SK-N-MC (cell line): Measurements from ENCODE around the gene NEDD8.

Experiments used
- EZH2 ChIP-seq: fragments of 200-600 bp; sonication (generic); IDR thresholded peaks from one replicate; pipeline ENCODE4 v1.6.1; 2017; ENCODE audit warnings: antibody characterized with exemption
- FOXP2 ChIP-seq: optimal IDR thresholded peaks from 2 replicates; pipeline ENCODE3; 2011; ENCODE audit warnings: mild to moderate bottlenecking, moderate library complexity; ENCODE audit not compliant: insufficient read depth; ENCODE audit errors: extremely low read length, control extremely low read depth
- POLR2AphosphoS5 ChIP-seq: IDR thresholded peaks from 2 replicates; pipeline ENCODE4 v1.6.1; 2012; ENCODE audit warnings: mild to moderate bottlenecking, low read depth, low read length, borderline replicate concordance

DNA sequence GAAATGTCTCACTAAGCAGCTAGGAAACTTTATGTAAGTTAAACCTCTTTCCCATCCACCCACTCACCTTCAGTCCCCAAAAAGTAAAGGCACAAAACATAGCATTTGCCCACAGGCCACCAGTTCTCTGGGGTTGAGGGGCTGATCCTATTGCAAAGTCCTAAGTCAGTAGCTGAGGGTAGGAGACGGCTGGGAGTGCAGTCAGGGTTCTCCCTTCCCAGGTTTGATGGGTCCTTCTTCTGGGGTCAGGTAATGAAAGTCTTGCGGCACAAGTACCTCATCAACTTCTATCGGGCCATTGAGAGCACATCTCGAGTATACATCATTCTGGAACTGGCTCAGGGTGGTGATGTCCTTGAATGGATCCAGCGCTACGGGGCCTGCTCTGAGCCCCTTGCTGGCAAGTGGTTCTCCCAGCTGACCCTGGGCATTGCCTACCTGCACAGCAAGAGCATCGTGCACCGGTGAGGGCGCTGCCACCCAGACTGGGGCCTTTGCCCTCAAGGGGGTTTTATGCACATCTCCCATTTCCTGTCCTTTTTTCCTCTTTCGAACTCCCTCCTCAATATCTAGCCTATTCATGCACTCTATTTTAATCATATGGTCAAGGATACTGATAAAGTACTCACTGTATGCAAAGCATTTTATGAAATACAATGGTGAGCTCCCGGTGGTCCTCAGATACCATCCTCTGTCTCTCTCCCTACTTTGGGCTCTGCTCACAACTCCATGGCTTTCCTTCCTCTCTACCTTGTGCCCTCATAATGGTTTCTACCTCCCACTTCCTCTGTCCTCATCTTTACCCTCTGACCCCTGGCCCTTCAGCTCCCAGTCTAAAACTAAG is 25.7 kb downstream of the NEDD8 start:
- no peak for TF ChIP-seq POLR2AphosphoS5
- no peak for TF ChIP-seq EZH2
- no peak for TF ChIP-seq FOXP2
